Measurements from ENCODE around the gene SSTR5.

Gene SSTR5

DNA sequence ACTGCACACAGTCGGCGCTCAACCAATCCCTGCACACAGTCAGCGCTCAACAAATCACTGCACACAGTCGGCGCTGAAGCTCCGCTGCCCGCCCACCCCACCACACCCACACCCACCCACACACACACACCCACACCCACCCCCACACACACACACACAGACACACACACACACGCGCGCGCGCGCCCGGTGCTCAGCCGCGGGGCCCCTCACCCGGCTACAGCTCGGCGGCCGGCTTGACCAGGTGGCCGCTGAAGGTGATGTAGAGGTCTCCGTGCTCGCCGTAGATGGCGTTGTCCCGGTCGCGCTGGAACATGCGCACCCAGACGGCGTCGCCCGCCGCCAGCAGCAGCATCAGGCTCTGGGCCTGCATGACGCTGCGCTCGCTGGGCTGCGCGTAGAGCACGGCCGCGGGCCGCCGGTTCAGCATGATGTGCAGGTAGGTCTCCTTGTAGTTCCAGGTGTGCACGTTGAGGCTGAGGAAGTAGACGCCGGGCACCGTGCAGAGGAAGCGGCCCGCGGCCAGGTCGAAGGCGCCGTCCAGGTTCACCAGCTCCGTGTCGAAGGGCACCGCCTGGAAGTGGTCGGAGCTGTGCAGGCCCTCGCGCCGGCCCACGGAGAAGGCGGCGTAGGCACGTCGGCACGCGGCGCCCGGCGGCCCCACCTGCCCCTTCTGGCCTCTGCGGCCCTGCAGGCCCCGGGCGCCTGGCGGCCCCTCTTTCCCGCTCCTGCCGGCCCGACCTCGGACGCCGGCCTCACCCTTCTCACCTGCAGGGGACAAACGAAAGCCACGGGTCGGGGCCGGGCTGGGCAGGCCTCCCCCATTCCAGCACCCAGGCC is 21.0 kb downstream of the SSTR5 start:
- DNase-seq: peak; percentile 13

DNA sequence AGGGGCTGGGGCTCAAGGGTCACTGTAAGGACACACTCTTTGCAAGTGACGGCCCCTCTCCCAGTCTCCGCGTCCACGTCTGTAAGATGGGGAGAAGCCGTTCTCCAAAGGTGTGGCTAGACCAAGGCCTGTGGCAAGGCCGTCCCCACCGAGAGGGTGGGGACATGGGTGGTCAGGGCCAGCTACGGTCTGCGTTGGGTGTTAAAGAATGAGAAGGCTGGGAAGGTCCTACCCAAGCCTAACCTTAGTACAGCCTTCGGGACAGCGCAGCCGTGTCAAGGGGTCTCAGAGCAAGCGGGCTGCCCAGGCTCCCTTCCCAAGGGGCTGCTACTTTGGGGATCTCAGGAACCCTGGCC is 21.6 kb downstream of the SSTR5 start:
- no peak for DNase-seq

DNA sequence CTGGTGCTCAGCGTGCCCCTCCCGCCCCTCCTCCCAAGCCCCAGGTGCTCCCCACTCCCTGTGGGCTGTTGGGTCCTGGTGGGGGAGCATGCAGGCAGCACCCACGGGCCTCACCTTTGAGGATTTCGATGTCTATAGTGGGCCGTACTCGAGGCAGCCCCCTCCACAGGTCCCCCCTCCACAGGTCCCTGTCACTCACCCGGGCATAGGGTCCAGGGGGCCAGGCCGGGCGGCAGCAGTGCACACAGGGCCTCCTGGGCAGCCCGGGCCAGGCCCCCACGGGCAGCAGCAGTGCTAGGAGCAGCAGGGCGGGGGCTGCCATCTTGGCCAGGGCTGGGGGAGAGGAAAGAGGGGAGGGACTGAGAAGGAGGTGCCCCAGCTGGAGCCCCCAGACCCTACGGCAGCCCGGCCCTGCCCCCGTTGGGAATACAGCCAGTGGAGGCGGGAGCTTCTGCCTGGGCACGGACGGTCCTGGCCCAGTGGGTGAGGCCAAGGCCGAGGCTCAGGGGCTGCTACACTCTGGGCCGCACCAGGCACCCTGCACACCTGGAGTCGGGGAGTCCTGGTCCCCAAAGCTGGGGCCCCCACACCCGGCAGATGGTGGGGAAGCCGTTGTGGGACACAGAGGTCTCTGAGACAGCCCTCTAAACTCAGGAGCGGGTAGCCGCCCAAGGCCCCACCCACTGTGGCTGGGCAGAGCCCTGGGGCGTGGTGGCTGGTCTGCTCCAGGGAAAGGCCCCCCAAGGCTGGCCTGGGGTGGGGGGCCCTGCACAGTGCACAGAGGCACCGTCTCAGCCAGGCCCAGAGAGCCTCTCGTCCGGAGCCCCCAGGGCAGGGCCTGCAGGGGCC is 22.3 kb downstream of the SSTR5 start:
- DNase-seq: no peak

DNA sequence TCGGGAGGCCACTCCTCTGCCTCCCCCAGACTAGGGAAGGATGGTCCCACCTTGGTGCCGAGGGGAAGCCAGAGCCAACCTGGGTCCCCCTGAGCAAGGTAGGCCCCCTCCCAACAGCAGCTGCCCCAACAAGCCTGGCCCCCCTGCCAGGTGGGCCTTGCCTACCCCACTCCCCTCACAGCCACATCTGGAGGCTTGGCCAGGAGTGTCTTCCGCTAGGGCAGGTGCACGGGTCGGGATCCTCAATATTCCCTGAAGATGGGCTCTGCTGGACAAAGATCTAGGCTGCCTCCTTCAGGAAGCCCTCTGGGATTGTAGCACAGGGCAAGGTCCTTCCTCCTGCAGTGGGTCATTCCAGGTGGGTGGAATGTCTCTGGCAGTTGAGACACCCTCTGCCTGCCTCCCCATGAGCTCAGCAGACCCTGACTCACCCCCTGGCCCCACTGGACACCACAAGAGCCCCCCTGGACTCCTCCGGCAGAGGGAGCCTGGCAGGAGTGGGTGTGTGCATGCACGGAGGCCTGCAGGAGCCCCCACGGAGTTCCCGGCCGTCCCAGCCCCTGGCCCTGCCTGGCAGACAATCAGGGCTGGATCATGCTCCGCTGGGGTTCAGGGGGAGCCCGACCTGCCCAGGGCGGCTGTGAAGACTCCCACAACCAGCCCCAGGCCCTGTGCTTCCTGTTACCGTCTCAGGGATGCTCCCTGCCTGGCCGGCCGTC is 23.1 kb downstream of the SSTR5 start:
- no peak for DNase-seq

DNA sequence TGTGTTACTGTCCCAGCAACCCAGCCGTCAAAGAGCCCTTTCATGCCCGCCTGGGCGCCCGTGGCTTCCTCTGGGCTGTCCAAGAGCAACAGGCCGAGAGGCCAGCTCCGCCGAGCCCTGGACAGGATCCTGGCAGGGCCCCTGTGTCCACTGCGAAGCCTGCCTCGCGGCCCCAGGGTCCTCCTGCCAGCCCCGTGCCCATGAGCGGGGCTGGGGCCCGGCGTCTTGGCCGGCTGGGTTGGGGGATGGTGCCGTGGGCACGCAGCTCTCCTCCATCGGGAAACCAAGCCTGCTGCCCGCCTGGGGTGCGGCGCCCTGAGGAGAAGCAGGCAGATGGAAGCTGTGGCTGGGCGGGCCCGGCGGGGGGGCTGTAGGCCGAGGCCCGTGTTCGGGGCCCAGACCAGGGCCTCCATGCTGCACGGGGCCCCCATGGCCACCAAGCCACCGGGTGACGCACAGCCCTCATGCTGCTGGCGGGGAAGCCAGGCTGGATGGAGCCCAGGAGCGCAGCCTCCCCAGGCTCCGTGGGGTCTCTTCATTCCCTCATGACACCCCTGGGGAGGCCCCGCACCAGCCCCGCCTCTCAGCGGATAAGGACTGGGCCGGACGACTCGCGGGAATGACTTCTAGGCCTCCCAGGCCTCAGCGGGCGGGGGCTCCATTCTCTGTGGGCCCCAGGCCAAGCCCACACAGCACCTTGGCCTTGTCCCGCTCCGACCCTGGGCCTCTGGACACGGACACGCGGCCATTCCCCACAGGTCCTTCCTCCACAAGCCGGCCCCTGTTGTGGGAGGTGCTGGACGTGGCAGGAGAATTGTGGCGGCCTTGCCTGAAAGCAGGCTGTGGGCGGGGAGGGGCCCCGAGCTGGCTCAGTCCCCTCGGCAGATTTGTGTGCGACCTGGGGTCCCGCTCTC is 23.9 kb downstream of the SSTR5 start, which contains the start of gene C1QTNF8:
C1QTNF8 (minus strand) TSS at position 76 of the 914 bp plus-strand sequence. CDS start 1,322 bp downstream, outside the sequence.
- DNase-seq: no peak

DNA sequence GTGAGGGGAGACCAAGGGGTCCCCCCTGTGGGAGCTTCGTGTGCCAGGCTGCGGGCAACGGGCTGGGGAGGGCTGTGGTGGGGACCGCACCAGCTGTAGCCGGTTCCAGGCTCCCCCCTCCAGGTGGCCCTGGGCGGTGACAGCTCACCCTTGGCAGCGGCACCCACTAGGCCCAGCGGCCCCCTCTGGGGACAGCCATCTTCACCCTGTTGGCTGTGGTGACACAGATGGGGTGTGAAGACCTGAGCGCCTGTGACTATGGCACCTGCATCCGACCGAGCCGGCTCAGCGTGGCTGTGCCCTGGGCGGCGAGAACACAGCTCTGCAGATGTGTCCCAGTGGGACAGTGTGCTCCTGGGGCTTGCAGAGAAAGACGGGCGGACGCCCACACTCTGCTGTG is 24.6 kb downstream of the SSTR5 start:
- no peak for DNase-seq

DNA sequence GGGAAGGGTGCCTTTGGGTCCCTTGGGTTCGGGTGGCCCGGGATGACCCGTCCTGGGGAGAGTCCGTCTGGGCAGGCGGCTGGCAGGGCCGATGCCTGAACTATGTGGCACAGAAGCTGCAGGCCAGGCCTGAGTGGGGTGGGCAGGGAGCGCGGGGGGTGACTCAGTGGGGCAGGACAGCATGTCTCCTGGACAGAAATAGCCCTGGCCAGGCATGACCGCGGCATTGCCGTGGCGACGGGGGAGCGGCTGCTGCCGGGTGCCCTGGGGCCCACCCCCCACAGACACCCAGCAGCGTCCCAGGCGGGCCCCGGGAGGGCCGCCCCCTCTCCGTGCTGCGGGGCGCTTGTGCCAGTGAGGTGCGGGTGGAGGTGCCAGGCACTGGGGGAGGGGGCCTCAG is 25.3 kb downstream of the SSTR5 start:
- DNase-seq: no peak

DNA sequence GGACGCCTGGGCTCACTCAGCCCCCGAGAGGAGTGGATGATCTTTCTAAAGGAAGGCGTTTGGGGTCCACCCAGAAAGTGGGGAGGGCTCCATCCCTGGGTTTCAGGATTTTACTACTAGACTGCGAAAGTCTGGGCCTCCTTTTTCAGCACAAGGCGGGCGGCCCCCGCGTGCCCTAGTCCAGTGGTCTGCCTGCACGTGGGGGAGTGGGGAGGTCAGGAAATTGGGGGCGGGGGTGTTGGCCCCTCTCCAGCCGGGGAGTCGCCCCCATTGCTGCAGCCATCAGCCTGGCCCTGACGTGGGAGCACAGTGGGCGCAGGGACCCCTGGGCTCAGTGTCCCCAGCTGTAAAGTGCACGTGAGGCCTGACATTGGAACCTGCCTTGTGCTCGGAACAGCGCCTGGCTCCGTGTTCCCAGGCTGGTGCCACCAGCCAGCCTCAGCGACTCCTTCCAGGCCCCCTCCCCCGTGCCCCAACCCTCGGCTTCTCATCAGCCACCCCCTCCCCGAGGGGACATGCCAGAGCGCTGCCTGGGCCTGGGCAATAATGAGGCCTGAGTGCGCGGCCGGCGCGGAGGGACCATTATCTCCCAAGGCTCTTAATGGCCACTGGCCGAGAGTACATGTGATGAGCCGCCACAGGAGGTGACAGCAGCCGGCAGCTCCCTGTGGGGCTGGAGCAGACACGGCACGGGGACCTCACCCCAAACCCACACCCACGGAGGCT is 25.9 kb downstream of the SSTR5 start:
- DNase-seq: no peak

DNA sequence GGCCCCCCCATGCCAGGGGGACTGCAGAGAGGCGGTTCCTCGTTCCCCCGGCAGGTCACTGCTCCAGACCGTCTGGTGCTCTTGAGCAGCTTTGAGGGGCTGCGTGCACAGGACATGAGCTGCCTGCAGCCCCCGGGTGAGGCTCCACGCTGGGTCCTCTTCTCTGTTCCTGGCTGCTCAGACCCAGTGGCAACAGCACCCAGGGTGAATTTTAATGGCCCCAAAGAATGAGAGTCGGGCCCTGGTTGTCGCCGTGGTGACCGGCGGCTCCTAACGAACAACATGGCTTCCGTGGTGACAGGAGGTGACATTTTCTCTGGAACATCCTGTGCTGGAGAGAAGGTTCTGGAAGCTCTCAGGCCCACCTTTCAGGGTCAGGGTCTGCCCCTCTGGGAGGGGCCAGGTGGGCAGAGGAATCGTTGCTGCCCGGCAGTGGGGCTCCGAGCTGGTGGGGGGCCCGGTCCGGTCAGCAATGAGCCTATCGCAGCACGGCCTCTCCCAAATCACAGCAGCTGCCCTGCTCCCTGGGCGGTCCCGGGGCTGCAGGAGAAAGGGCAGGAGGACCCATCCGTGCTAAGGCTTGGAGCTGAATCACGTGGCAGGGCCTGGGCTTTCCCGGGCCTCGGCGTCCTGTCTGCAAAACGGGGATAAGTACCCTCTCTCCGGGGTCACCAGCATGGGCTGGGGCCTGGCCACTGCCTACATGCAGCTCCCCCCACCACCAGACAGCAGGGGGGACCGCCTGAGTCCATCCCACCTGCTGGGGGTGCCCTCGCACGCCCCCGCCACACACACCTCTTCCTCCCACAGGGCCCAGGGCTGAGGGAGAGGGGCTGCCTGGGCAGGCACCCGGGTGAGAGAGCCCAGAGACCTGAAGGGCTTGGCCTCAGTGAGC is 26.9 kb downstream of the SSTR5 start:
- no peak for DNase-seq

DNA sequence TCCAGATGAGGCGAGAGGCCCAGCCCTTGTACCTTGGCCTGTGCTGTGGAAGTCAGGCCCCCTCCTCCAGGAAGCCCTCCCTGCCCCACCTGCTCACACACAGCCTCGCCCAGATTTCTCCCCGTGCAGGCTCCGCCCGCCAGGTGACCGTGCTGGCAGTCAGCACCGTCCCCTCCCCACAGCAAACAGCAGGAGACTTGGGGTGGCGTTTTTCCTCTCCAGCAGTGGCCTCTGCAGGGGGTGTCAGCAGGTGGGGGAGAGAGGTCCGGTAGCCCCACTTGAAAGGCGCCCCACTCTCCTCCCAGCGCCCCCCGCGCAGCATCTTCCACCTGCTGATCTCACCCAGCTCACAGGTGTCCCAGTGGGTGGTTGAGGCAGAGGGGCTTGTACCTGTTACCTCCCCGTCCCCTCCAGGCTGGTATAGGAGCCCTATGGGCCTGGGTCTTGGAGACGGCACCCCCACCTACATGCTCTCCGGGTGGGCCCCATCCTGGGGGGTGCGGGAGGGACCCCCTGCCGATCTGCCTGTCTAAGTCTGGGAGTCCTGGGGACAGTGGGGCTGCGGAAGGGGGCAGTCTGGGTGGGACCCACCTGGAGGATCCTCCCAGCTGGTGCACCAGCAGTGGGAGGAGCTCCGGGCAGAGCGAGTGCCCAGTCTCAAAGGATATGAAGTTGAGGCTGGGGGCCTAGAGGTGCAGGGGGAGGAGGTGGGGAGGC is 27.7 kb downstream of the SSTR5 start:
- no peak for DNase-seq

DNA sequence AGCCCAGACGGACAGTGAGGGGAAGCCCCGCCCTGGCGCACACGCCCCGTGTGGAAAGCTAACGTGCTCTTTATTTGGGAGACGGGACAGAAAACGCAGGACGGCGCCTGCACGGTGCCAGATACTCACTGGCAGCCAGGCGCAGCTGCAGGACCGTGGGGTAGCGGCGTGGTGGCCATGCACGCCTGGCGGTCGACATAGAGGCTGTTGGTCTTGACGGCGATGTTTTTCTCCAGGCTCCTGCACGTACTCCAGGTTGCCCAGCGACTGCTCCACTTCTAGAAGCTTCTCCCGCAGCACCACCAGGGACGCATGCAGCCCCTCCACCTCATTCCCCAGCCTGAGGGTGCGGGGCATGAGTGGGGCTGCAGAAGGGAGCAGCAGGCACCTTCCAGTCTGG is 28.6 kb downstream of the SSTR5 start:
- no peak for DNase-seq

DNA sequence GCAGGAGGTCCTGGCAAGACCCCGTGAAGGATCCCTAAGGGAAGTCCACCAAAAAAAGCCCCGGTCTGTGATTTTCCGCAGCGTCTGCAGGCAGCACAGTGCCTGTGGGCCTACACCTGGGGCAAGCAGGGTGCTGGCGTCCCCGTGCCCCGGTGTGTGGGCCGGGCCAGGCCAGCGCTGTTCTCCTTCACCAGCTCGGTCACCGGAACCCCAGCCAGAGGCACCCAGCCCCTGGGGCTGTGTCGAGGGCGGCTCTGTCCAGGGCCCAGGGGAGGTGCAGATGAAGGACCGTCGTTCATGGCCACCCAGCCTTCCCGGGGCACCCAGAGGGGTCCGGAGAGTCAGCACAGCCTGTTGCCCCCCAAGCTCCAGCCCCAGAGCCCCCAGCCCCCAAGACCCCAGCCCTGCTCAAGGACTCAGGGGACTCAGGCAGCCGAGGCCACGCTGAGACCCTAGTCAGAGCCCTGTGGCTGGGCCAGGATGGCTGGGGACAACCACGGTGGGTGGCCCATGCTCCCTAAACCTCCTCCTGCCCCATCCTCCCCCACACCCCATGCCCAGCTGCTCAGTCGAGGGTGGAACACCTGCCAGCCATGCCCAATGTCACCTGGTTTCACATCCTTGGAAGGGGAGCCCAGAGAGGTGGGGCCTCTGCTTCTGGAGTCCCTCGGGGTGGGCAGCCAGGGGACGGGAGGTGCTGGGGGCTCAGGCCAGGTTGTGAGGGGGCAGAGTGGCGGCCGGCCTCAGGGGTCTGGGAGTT is 29.2 kb downstream of the SSTR5 start:
- DNase-seq: no peak

DNA sequence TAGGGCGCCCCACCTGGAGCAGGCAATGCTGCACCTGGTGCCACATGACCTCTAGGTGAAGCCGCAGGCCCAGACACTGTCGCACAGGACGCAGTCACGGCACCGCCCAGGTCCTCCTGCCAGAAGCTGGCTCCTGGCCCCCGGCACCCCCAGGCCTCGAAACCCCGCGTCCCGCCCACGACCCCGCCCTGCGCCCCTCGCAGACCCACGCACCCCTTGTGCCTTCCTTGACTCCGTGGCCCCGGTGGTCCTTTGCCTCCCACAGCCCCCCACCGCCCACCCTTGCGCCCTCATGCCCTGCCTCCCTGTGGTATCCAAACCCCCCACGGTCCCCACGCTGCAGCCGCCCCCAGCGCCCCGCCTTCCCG is 29.8 kb downstream of the SSTR5 start:
- no peak for DNase-seq

DNA sequence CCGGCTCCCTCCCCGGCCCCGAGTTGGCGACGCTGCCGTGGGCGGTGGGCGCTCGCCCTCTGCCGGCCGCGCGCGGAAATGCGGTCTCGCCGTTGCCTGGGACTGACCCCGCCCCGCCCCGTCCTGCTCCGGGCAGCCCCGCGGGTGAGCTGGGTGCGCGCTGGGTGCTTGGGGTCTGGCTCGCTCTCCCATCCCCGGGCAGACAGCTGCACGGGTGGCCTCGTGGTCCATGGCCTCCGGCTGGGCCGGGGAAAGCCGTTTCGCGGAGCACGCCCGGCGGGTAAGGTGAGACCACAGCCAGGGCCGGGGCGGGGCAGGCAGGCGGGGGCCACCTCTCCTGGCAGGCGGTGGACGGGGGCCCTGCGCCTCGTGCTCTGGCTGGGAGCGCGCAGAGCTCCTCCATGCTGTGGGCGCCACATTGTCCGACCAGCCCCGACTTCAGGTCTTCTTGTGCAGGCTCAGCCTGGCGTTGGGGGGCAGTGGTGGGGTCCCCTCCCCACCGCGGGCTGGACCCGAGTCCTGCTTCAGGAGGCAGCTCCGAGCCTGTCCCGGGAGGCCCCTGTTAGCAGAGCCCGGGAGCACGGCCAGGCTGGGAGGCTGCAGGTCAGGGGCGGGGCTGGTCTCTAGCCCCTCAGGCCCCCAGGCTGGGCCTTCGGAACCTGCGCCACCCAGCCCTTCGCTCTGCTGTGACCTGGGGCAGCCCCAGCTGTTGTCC is 30.5 kb downstream of the SSTR5 start:
- DNase-seq: no peak

DNA sequence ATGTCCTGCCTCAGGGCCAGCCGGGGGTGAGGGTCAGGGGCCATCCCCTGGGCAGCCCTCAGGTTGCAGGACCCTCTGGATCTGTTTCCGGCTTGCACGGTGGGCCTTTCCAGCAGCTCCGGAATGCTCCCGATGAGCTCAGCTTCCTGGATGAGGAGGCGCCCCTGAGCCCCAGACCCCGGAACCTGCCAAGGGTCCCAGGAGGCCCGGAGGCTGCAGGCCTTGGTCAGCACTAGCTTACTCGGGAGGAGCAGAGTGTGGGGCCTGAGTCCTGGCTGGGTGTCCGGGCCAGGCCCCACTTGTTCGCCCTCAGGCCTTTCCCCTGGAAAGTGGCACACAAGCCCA is 31.1 kb downstream of the SSTR5 start:
- no peak for DNase-seq

DNA sequence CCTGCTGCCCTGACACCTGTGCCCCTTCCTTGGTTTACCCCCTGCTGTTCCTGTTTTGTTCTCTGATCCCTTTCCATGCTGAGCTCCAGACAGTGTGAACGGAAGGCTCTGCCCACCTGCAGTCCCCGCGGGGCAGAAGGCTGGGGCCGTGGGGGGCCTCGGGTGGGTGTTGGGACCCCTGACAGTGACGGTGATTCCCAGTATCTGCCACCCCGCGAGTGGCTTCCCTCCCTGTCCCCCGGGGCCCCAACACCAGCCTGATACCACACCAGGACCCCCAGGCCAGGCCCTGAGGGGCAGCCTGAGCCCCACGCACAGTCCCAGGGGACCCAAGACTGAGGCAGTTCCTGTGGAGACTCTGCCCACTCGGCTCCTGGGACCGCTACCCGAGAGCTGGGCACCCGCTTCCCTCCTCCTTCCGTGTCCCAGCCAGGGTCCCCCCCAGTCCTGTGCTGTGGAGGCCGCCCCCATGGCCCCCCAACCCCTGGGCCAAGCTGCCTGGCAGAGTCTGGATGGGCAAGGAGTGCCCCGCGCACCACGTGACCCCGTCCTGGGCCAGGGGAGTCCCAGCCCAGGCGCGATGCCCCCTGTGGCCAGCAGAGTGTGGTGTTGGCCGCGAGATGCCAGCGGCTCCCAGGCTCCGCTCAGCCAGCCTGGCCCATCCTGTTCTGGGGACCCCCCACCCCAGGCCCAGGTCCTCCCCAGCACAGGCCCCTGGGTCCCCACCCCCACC is 33.5 kb downstream of the SSTR5 start:
- DNase-seq: peak; percentile 2

DNA sequence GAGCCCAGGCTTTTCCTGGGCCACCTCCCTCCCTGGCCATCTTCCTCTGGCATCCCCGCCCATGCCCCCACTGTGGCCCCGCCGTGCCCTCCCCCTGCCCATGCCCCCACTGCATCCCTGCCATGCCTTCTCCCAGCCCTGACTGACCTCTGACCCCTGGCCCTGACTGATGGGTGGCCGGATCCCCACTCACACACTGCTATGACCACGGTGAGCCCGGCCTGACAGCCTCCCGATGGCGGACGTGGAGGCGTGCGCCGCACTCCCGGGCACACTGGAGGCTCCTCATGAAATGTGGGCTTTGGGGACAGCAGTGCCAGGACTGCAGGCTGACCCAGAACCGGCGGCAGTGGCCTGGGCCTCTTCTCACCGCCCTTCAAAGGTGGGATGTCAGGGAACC is 34.1 kb downstream of the SSTR5 start:
- no peak for DNase-seq

DNA sequence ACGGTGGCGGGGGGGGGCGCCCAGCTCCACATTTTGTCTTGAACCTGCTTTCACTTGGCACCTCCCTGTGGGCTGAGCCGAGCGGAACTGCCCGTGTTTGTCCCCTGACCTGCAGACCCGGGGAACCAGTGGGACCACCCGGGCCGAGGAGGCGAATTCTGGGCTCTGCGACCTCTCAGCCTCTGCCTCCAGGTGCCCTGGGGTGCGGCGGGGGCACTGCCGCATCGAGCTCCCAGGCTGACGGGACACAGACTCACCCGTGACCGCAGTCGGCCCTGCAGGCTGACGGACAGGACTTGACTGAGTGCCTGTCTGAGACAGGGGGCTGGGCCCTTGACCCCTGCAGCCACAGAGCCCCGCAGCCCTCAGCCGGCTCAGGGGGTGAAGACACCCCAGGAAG is 34.6 kb downstream of the SSTR5 start:
- no peak for DNase-seq

Measured in NCI-H748 treated with DMSO at 0.1 percent for 48 hours (cell line).